ENCODE measurements around the gene HAS3. TPM values are rescaled to one million over a fixed set of nuclear protein-coding genes. Genes with fewer than 3 reads are reported as not detected.

HAS3 gene
- total RNA-seq, 1 experiment from 2014 or later, result 140 TPM

GRCh38 chr16:69113216-69113615, 7.8 kb downstream of the HAS3 start:
- BruUV-seq (replicated peaks), result no TSS peak
- H4K20me1 ChIP-seq (ENCODE audit: insufficient read depth), result peaks cover 20% of the 10 kb centered on the region; the same call in 1 of the 2 replicates
- no peaks in the 10 kb centered on the region for H3K9me2 ChIP-seq (ENCODE audit: insufficient read depth)
- peaks cover 0 to 33% of the 10 kb centered on the region in 2 experiments; a peak in 1 of 4 replicates for H3K4me1 ChIP-seq (ENCODE audit: control insufficient read depth in 1 of 2, insufficient read depth in 2 of 2, low read length in 2 of 2)
- TF ChIP-seq TCF7L2 (IDR thresholded peaks at IDR 0.05; ENCODE audit: borderline replicate concordance, extremely low read depth, insufficient read depth, insufficient read length) (no peak), FOSL1 (IDR thresholded peaks at IDR 0.05; ENCODE audit: low read depth) (no peak), JUND (IDR thresholded peaks at IDR 0.05) (no peak), ZNF274 (IDR thresholded peaks at IDR 0.05; ENCODE audit: low read depth, low read length) (no peak)
- no peak overlapping the region for H2AFZ ChIP-seq (ENCODE audit: low read depth, low read length, poor library complexity, severe bottlenecking)
- ChIA-PET CTCF (interaction anchor here (0.7 to 2.9 kb wide), 10 partner anchors 11 to 266 kb away, joined by 3 to 9 read pairs (median 3); no protein-coding TSS in a partner anchor), POLR2A (interaction anchor here (1.0 kb wide), 1 partner anchor 10 kb away, joined by 4 read pairs; no protein-coding TSS in a partner anchor), RAD21 (ENCODE audit: low non-redundant PET in 1 of 2, low total read pairs in 2 of 2, uncharacterized antibody in 2 of 2, unreplicated experiment in 2 of 2) (no interaction called here)
- H3K27ac ChIP-seq (ENCODE audit: low read depth, low read length), result no peak overlapping the region
- H3K9ac ChIP-seq (ENCODE audit: low read length), result no peak overlapping the region
- ATAC-seq (no peak), DNase-seq (ENCODE audit: low read depth, low spot score) (no peak)
- H3K4me3 ChIP-seq (replicated peaks in 1 of 2; ENCODE audit: low read depth in 1 of 2, low read length in 2 of 2), result no peak overlapping the region
- H3K36me3 ChIP-seq (ENCODE audit: control insufficient read depth in 1 of 2, insufficient read depth in 2 of 2, low read length in 2 of 2), result peaks cover 52 to 92% of the 10 kb centered on the region in 2 experiments
- H3K79me2 ChIP-seq (ENCODE audit: insufficient read depth, low read length), result peaks cover 71% of the 10 kb centered on the region
- no peaks in the 10 kb centered on the region for H3K9me3 ChIP-seq (ENCODE audit: control insufficient read depth in 1 of 2, insufficient read depth in 1 of 2, low read depth in 1 of 2, low read length in 2 of 2)
- no peak overlapping the region for H3K4me2 ChIP-seq (ENCODE audit: low read length)
- no peaks in the 10 kb centered on the region for H3K27me3 ChIP-seq (ENCODE audit: insufficient read depth, low read length)
- intact Hi-C loops (cut with micrococcal nuclease), result no loop called here

GRCh38 chr16:69114346-69114975, 9.0 kb downstream of the HAS3 start:
- H3K79me2 ChIP-seq (ENCODE audit: insufficient read depth, low read length), result peaks cover 69% of the 10 kb centered on the region
- H3K27me3 ChIP-seq (ENCODE audit: insufficient read depth, low read length), result no peaks in the 10 kb centered on the region
- H3K4me3 ChIP-seq (replicated peaks in 1 of 2; ENCODE audit: low read depth in 1 of 2, low read length in 2 of 2), result no peak overlapping the region
- no peak overlapping the region for H3K27ac ChIP-seq (ENCODE audit: low read depth, low read length)
- peaks cover 53 to 92% of the 10 kb centered on the region in 2 experiments for H3K36me3 ChIP-seq (ENCODE audit: control insufficient read depth in 1 of 2, insufficient read depth in 2 of 2, low read length in 2 of 2)
- intact Hi-C loops (cut with micrococcal nuclease), result no loop called here
- ATAC-seq (no peak), DNase-seq (ENCODE audit: low read depth, low spot score) (no peak)
- peaks cover 18% of the 10 kb centered on the region; the same call in 1 of the 2 replicates for H4K20me1 ChIP-seq (ENCODE audit: insufficient read depth)
- POLR2A ChIA-PET, result no interaction called here
- peaks cover 0 to 26% of the 10 kb centered on the region in 2 experiments; a peak in 1 of 4 replicates for H3K4me1 ChIP-seq (ENCODE audit: control insufficient read depth in 1 of 2, insufficient read depth in 2 of 2, low read length in 2 of 2)
- no peak overlapping the region for H2AFZ ChIP-seq (ENCODE audit: low read depth, low read length, poor library complexity, severe bottlenecking)
- BruUV-seq (replicated peaks), result no TSS peak
- RAD21 ChIA-PET (ENCODE audit: low non-redundant PET in 1 of 2, low total read pairs in 2 of 2, uncharacterized antibody in 2 of 2, unreplicated experiment in 2 of 2), result no interaction called here
- no peaks in the 10 kb centered on the region for H3K9me2 ChIP-seq (ENCODE audit: insufficient read depth)
- H3K4me2 ChIP-seq (ENCODE audit: low read length), result no peak overlapping the region
- CTCF ChIA-PET, result interaction anchor here (1.0 to 2.9 kb wide), 2 partner anchors 41 to 212 kb away, joined by 3 to 8 read pairs; no protein-coding TSS in a partner anchor
- no peak for TF ChIP-seq EZH2 (IDR thresholded peaks at IDR 0.05)
- no peak for TF ChIP-seq ATF3 (IDR thresholded peaks at IDR 0.05)
- no peak for TF ChIP-seq CTCF (IDR thresholded peaks at IDR 0.05 in 2 of 3, conservative IDR thresholded peaks at IDR 0.05 in 1 of 3; ENCODE audit: borderline replicate concordance in 1 of 3, insufficient read depth in 1 of 3, low read depth in 2 of 3, low read length in 2 of 3)
- no peak overlapping the region for H3K9ac ChIP-seq (ENCODE audit: low read length)
- no peaks in the 10 kb centered on the region for H3K9me3 ChIP-seq (ENCODE audit: control insufficient read depth in 1 of 2, insufficient read depth in 1 of 2, low read depth in 1 of 2, low read length in 2 of 2)

Measured in HCT116 (cell line).